ENCODE data around the gene RAB11FIP4. TPM values are rescaled to one million over a fixed set of nuclear protein-coding genes. Genes with fewer than 3 reads are reported as not detected.

RAB11FIP4 gene
- total and polyA plus RNA-seq, 2 donors (not counting 1 experiment from before 2014, with no cell fraction given): 17.0 to 70.5 TPM

DNA sequence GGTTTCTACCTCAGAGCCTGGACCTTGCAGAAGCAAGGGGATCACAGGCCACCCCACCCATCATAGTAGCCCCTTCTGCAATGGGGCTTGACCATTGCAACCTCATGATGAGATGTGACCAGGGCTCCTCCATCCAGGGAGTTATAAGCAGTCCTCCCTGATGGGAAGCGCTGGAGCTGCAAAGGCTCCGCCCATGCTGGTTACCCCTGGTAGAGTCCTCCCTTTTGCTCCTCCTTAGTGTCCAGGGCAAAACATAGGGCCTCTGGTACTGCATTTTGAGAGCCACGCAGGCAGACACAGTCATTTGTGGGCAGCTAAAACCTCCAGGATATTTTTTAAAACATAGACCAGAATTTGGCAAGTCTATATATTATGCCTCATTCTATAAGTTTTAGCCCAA, 161.1 kb downstream of the RAB11FIP4 start:
- no peaks in the 10 kb centered on the region for H3K9me3 Mint-ChIP-seq (ENCODE audit: insufficient read depth)
- Histone ChIP-seq H3K36me3 (replicated peaks in 1 of 2; ENCODE audit: control extremely low read depth in 1 of 2, control insufficient read depth in 1 of 2, extremely low read depth in 1 of 2, insufficient read depth in 2 of 2, low read length in 1 of 2) (no peaks in the 10 kb centered on the region), H3K4me1 (ENCODE audit: control insufficient read depth in 2 of 2, insufficient read depth in 2 of 2, low read length in 2 of 2) (peaks cover 14 to 15% of the 10 kb centered on the region in 2 donors), H2AFZ (ENCODE audit: insufficient read depth, low read depth, low read length, poor library complexity, severe bottlenecking) (no peak overlapping the region), H3K4me2 (replicated peaks; ENCODE audit: low read depth, low read length, poor library complexity, severe bottlenecking) (no peak overlapping the region), H3K27me3 (replicated peaks in 1 of 4; ENCODE audit: control extremely low read depth in 1 of 4, control insufficient read depth in 3 of 4, insufficient read depth in 4 of 4, low read length in 3 of 4) (no peaks in the 10 kb centered on the region), H3K9me3 (ENCODE audit: control extremely low read depth in 1 of 3, control insufficient read depth in 2 of 3, insufficient read depth in 1 of 3, low read length in 2 of 3) (no peaks in the 10 kb centered on the region), H3K9ac (ENCODE audit: low read length) (no peak overlapping the region), H3K4me3 (ENCODE audit: control extremely low read depth in 1 of 5, extremely low read depth in 1 of 5, insufficient read depth in 1 of 5, low read depth in 2 of 5, low read length in 4 of 5) (no peak overlapping the region), H3K27ac (ENCODE audit: low read length in 2 of 2) (no peak overlapping the region), H3K79me2 (ENCODE audit: control insufficient read depth, insufficient read depth, low read length) (no peaks in the 10 kb centered on the region), H4K20me1 (ENCODE audit: control insufficient read depth, insufficient read depth, low read length, poor library complexity, severe bottlenecking) (no peaks in the 10 kb centered on the region)
- no peak for ATAC-seq (ENCODE audit: low read depth)
- no peak for DNase-seq
- WGBS (ENCODE audit: insufficient coverage): 100% methylated on average over 2 of the region's 3 CpGs
- TF ChIP-seq, protein P1, sequence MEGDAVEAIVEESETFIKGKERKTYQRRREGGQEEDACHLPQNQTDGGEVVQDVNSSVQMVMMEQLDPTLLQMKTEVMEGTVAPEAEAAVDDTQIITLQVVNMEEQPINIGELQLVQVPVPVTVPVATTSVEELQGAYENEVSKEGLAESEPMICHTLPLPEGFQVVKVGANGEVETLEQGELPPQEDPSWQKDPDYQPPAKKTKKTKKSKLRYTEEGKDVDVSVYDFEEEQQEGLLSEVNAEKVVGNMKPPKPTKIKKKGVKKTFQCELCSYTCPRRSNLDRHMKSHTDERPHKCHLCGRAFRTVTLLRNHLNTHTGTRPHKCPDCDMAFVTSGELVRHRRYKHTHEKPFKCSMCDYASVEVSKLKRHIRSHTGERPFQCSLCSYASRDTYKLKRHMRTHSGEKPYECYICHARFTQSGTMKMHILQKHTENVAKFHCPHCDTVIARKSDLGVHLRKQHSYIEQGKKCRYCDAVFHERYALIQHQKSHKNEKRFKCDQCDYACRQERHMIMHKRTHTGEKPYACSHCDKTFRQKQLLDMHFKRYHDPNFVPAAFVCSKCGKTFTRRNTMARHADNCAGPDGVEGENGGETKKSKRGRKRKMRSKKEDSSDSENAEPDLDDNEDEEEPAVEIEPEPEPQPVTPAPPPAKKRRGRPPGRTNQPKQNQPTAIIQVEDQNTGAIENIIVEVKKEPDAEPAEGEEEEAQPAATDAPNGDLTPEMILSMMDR (IDR thresholded peaks at IDR 0.05): no peak
- no peak for TF ChIP-seq EZH2 (IDR thresholded peaks at IDR 0.05; ENCODE audit: borderline replicate concordance, insufficient read depth, low read depth, low read length, poor library complexity, severe bottlenecking)
- H3K4me3 Mint-ChIP-seq: no peak overlapping the region
- intact Hi-C loops (cut with micrococcal nuclease): no loop called here
- H3K27ac Mint-ChIP-seq: no peak overlapping the region
- ChIA-PET CTCF (interaction anchor here (1.0 to 3.1 kb wide), 3 partner anchors 27 to 290 kb away, joined by 3 to 10 read pairs (median 3); no protein-coding TSS in a partner anchor), POLR2A (no interaction called here)
- peaks cover 31% of the 10 kb centered on the region for H3K4me1 Mint-ChIP-seq
- no peaks in the 10 kb centered on the region for H3K27me3 Mint-ChIP-seq

DNA sequence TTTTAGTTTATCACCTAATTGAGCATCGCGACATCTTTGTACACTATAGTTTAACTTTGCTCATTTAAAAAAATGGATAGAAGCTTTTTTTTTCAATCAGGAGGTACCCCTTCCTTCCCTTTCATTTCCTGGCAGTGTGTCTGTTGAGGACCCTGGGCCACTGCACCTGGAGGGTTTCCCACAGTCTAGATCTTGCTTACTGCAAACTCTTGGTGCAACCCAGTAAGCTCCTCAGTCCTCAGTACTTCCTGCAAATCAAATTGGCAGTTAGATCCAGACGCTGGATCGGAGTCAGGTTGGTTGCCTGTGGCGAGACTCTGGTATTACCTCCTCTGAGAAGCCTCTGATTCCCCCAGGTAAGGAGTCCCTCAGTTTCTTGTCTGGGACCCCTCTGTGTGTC, 162.0 kb downstream of the RAB11FIP4 start:
- no peaks in the 10 kb centered on the region for H3K79me2 ChIP-seq (ENCODE audit: control insufficient read depth, insufficient read depth, low read length)
- H3K4me3 ChIP-seq (ENCODE audit: control extremely low read depth in 1 of 5, extremely low read depth in 1 of 5, insufficient read depth in 1 of 5, low read depth in 2 of 5, low read length in 4 of 5): no peak overlapping the region
- intact Hi-C loops (cut with micrococcal nuclease): no loop called here
- H2AFZ ChIP-seq (ENCODE audit: insufficient read depth, low read depth, low read length, poor library complexity, severe bottlenecking): no peak overlapping the region
- no peak for TF ChIP-seq EZH2 (IDR thresholded peaks at IDR 0.05; ENCODE audit: borderline replicate concordance, insufficient read depth, low read depth, low read length, poor library complexity, severe bottlenecking)
- TF ChIP-seq, protein P1 (IDR thresholded peaks at IDR 0.05): no peak
- H3K27ac Mint-ChIP-seq: no peak overlapping the region
- ATAC-seq (ENCODE audit: low read depth) (no peak), DNase-seq (no peak)
- no peaks in the 10 kb centered on the region for H4K20me1 ChIP-seq (ENCODE audit: control insufficient read depth, insufficient read depth, low read length, poor library complexity, severe bottlenecking)
- H3K4me1 ChIP-seq (ENCODE audit: control insufficient read depth in 2 of 2, insufficient read depth in 2 of 2, low read length in 2 of 2): peaks cover 14 to 19% of the 10 kb centered on the region in 2 donors
- H3K9me3 Mint-ChIP-seq (ENCODE audit: insufficient read depth): no peaks in the 10 kb centered on the region
- H3K4me1 Mint-ChIP-seq: peaks cover 27% of the 10 kb centered on the region
- H3K4me3 Mint-ChIP-seq: no peak overlapping the region
- ChIA-PET CTCF (interaction anchor here (1.2 to 3.1 kb wide), 3 partner anchors 18 to 289 kb away, joined by 3 to 10 read pairs (median 4); no protein-coding TSS in a partner anchor), POLR2A (no interaction called here)
- no peaks in the 10 kb centered on the region for H3K9me3 ChIP-seq (ENCODE audit: control extremely low read depth in 1 of 3, control insufficient read depth in 2 of 3, insufficient read depth in 1 of 3, low read length in 2 of 3)
- H3K27me3 ChIP-seq (replicated peaks in 1 of 4; ENCODE audit: control extremely low read depth in 1 of 4, control insufficient read depth in 3 of 4, insufficient read depth in 4 of 4, low read length in 3 of 4): no peaks in the 10 kb centered on the region
- H3K27ac ChIP-seq (ENCODE audit: low read length in 2 of 2): no peak overlapping the region
- 33% methylated on average over 3 of the region's 5 CpGs for WGBS (ENCODE audit: insufficient coverage)
- no peaks in the 10 kb centered on the region for H3K36me3 ChIP-seq (replicated peaks in 1 of 2; ENCODE audit: control extremely low read depth in 1 of 2, control insufficient read depth in 1 of 2, extremely low read depth in 1 of 2, insufficient read depth in 2 of 2, low read length in 1 of 2)
- no peak overlapping the region for H3K9ac ChIP-seq (ENCODE audit: low read length)
- H3K27me3 Mint-ChIP-seq: no peaks in the 10 kb centered on the region
- no peak overlapping the region for H3K4me2 ChIP-seq (replicated peaks; ENCODE audit: low read depth, low read length, poor library complexity, severe bottlenecking)
